GM18951 (cell line): Measurements from ENCODE around the gene KCNIP1.

Experiments used
- POLR2A ChIP-seq: IDR thresholded peaks from 4 replicates; pipeline ENCODE4 v1.6.1; 2011; ENCODE audit warnings: mild to moderate bottlenecking; ENCODE audit not compliant: insufficient read length, insufficient read depth; ENCODE audit errors: extremely low read depth
- in situ Hi-C: fragments of 300-500 bp; cut with MboI; formaldehyde crosslinking; loops from one replicate; pipeline ENCODE4 v1.12.0; 2022; ENCODE audit warnings: low sequenced_read_pairs, mixed read lengths, inconsistent platforms; ENCODE audit not compliant: unreplicated experiment

The KCNIP1 gene

DNA sequence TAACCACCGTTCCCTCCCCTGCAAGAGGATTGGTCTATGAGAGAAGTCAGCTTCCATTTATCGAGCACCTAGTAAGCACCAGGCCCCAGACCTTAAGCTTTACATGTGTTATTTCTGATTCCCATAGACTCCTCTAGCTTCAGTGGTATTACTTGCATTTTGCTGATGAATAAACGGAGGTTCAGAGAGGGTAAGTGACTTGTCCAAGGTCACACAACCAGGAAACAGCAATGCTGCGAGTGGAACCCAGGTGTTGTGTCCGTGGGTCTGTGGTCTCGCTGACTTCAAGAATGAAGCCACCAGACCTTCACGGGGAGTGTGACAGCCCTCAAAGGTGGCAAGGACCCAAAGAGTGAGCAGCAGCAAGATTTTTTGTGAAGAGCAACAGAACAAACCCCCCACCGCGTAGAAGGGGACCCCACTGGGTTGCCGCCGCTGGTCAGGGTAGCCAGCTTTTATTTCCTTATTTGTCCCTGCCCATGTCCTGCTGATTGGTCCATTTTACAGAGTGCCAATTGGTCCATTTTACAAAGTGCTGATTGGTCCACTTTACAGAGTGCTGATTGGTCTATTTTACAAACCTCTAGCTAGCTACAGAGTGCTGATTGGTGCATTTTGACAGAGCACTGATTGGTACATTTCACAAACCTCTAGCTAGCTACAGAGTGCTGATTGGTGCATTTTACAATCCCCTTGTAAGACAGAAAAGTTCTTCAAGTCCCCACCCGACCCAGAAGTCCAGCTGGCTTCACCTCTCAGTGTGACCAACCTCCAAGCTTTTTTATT, 29.1 kb upstream of the KCNIP1 start:
- in situ Hi-C loops: no loop called here
- no peak for TF ChIP-seq POLR2A

DNA sequence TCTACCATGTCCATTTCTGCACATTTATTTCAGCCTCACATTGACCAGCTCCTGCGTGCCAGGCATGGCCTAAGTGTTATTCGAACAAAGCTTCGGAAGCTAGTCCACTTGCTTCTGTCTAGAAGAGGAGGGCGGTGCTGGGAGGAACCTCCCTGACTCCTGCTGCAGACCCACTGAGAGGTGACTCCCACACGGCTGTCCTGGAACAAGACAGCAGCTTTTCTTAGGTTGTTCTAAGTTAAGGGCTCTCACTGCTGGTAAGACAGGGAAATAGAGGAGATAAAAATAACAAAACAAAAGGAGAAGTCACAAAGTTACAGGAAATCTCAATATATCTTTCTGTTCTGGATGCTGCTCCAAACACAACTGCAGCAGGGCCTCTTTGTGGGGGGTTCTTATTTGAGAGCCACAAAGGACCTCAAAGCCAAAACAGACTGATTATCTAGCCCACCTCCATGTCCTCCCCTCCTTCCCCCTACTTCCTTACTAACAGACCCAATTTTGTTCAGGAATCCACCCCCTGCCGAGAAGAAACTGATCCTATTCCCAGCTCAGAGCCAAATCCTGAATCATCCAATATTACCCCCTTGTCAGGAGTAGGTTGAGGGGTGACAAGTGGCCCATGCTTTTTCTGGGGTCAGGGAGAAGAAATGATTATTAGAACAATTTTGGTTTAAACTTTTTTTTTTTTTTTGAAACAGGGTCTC, 28.4 kb upstream of the KCNIP1 start:
- TF ChIP-seq POLR2A: no peak
- in situ Hi-C loops: no loop called here

DNA sequence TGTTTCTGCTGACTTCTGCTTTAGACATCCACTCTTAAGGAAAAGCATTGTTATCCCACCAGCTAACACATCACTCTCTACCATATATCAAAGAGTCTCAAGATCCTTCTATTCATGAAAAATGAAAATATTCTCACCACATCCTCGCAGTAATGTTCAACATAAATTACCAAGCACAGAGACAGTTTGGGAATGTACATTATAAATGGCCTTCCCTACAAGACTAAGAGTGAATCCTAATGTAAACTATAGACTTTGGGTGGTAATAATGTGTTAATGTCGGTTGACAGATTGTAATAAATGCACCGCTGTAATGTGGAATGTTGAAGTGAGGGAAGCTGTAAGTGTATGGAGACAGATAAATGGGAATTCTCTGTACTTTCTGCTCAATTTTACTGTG, 27.1 kb upstream of the KCNIP1 start:
- TF ChIP-seq POLR2A: no peak
- in situ Hi-C loops: no loop called here

DNA sequence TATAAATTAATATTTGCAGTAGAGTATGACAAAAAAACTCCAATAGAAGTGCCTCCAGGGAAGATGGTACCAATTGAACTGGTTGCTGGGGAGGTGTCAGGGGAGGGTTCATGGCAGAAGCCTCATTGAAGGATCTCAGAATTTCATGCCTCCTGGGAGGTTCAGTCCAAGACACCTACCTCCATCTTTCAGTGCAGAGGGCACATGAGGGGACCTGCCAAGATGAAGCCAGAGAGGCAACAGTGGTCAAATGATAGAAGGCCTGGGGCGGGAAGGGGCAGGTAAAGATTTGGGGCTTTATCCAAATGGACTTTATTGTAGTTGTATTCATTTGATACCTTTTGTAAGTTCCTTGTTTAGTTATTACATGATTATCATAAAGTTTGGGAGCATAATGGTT, 25.9 kb upstream of the KCNIP1 start:
- in situ Hi-C loops: no loop called here
- TF ChIP-seq POLR2A: no peak

DNA sequence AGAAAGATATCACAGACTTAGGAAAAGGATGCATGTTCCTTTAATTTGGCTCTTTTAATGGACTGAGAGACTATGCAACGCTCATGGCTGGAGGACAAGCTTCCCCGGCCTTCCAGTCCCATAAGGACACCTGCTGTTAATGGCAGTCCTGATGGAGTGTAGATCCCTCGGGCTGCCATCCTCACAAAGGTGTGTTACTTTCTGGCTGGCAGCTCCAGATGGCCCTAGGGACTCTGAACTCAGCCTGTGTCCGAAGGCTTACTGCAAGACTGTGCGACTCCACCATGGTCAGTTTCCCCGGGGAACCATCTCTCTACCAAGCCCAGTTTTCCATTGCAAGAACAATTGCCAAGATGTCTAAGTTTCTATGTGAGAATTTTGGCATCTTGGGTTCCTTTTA, 25.5 kb upstream of the KCNIP1 start:
- in situ Hi-C loops: no loop called here
- TF ChIP-seq POLR2A: no peak

DNA sequence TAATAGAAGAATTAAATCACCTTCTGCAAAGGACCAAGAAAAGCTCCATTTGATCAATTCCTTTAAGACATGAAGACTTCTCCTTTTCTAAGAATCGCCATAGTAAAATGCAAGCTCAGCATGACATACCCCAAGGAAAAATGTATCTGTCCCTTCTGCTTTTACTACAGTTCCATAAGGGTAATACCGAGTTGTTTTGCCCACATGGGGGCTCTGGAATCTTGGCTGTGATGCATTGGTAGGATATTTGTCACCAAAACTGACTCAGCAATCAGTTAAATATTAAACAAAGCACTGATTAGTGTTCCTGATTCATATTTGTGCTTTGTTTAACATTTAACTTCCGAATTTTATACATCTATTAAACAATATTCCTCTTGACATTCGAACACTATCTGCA, 24.3 kb upstream of the KCNIP1 start:
- no peak for TF ChIP-seq POLR2A
- in situ Hi-C loops: no loop called here

DNA sequence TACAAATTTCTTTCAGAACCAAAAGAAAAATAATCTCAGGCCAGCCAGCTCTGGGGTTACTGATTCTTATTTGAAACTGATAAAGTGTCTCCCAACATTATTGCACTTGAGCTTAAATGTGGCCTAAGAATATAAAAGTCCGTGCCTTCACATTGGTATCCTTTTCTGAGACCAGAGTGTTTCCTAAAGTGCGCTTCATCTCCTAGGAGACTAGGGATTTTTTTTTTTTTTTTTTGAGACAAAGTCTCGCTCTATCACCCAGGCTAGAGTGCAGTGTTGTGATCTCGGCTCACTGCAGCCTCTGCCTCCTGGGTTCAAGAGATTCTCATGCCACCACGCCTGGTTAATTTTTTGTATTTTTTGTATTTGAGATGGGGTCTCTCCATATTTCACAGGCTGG, 23.6 kb upstream of the KCNIP1 start:
- no peak for TF ChIP-seq POLR2A
- in situ Hi-C loops: no loop called here

DNA sequence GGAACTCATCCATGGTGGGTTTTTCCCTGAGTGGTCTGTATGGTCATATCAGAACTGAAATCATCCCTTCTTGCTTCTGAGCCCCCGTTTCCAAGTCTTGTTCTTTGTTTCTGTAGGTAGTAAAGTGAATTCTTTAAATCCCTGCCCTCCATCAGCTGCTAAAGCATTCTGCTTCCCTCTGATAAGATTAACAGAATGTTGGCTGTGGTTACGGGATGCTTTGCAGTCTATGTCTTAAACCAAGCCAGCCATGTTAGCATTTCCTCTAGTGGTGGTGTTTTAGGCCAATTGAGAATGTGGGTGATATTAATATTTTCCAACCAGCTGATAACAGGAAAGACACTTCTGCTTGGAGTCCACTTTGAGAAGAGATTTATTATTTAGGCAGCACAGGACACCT, 22.0 kb upstream of the KCNIP1 start:
- TF ChIP-seq POLR2A: no peak
- in situ Hi-C loops: no loop called here

DNA sequence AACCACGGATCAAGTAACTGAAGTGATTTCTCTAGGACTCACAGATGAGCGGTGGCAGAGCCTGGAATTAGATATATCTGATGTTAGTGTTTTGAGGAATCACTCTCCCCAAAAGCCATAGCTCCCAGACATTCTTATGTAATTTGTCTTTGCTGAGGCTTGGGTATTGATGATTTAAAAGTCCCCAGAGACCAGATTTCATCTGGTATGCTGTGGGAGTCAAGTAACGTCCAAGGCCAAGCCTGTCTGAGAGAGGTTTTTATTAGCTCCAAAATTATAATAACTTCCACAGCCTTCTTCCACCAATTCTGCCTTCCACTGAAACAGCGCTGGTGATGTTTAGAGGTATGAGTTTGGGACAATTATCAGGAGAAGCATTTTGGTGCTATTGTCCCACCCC, 21.3 kb upstream of the KCNIP1 start:
- TF ChIP-seq POLR2A: no peak
- in situ Hi-C loops: no loop called here

DNA sequence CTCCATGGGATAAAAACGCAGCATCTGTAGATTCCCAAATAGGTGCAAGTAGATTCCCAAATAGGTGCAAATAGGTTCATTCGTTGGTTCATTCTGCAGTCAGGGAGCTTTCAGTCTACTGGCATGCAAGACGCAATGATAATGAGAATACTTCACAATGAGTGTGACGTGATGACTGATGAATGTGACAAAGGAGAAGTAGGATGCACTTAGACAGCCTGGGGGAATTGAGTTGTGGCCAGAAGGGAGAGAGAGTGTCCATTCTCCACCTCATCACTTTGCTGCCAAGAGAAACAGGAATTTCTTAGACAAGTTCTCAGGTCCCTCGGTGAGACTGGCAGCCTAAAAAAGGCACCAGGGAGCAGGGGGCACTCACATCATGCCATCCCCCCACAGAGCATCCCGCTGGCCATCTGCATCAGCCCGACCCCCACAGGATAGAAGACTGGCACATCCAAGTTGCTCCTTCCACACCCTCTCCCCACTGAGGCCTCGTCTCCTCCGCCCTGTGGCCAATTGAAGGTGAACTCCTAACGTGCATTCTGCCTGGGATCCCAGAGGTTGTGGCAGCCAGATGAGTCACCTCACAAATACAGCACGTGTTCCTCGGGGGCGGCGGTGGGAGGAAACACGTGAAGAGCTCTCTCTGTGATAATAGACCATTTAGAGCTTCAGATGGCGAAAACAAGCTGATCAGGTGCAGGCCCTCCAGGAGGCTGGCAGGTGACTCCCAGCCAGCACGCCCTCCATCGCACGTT, 19.9 kb upstream of the KCNIP1 start:
- in situ Hi-C loops: no loop called here
- TF ChIP-seq POLR2A: no peak

DNA sequence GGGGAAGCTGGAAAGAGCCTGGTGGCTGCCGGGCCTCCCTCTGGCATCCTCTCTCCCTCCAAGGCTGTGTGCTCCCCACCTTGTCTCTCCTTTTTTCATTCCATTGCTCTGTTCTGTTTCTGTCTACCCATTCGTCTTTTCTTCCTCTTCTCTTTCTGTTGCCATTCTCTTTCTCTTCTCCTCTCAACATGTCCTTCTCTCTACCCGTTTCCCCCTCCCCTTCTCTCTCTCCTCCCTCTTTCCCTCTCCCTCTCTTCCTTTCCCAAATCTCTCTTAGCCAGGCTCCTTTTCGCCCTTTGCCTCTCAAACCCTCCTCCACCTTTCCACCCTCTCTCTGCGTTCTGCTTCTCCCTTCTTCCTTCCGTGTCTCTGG, 19.4 kb upstream of the KCNIP1 start:
- no peak for TF ChIP-seq POLR2A
- in situ Hi-C loops: no loop called here

DNA sequence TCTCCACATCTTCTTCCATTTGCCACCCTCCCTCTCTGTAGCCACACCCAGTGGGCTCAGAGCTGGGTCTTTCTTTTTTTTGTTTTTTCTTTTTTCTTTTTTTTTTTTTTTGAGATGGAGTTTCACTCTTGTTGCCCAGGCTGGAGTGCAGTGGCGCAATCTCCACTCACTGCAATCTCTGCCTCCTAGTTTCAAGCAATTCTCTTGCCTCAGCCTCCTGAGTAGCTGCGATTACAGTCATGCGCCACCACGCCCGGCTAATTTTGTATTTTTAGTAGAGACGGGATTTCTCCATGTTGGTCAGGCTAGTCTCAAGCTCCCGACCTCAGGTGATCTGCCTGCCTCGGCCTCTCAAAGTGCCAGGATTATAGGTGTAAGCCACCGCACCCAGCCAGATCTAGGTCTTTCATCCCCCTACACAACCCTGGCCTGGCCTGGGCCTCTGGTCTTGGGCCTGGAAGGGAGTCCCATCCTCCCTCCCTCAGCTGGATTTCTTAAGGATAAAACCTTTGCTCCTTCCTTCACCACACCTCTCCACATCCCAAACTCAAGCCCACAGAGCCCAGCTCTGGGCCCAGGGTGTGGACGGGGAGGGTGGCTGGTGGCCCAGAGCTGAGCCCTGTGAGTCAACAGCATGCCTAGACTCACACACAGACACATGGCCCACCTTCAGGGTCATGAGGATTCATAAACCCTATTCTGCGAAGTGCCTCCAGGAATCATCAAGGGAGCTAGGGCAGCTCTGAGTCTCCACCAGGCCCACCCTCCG, 18.8 kb upstream of the KCNIP1 start:
- in situ Hi-C loops: no loop called here
- no peak for TF ChIP-seq POLR2A

DNA sequence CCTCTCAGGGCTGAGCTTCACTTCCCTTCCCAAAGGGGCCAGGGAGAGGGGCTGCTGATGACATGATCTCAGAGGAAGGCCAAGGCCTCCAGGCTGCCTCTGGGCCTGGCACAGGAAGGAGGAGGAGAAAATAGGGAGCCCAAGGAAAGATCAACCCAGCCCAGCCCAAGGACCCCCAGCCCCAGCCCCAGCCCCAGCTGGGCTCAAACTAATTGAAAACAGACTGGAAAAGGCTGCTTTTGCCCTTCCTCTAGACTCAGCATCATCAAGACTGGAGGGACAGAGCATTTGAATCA, 18.3 kb upstream of the KCNIP1 start:
- in situ Hi-C loops: no loop called here

More for the DNA sequence above, 18.3 kb upstream of the KCNIP1 start:
- no peak for TF ChIP-seq POLR2A
